Activated naive CD4-positive, alpha-beta T cell treated with anti-CD3 and anti-CD28 coated beads for 36 hours (primary cell): ENCODE measurements around the gene RECK. TPM values are rescaled to one million over a fixed set of nuclear protein-coding genes. Genes with fewer than 3 reads are reported as not detected.

ENCODE experiments used
- CTCF ChIA-PET: fragments of 350-600 bp; sonication (Branson Sonifier 250); formaldehyde crosslinking; loops from one replicate; lab custom pipeline; 2021; ENCODE audit warnings: antibody characterized with exemption; lab: Charles Lee
- DNase-seq: peaks from one replicate; pipeline ENCODE4 v3.0.0-alpha.2; 2020
- H3K27ac Mint-ChIP-seq: one replicate; pipeline ENCODE4 v1.8.0; 2021; ENCODE audit warnings: mild to moderate bottlenecking, mixed read lengths
- H3K27me3 Mint-ChIP-seq: one replicate; pipeline ENCODE4 v1.8.0; 2021; ENCODE audit warnings: low read depth, mixed read lengths
- H3K36me3 Mint-ChIP-seq: one replicate; pipeline ENCODE4 v1.8.0; 2021; ENCODE audit warnings: low read depth, mixed read lengths
- H3K4me1 Mint-ChIP-seq: one replicate; pipeline ENCODE4 v1.8.0; 2021; ENCODE audit warnings: low read depth, mixed read lengths
- H3K4me3 Mint-ChIP-seq: one replicate; pipeline ENCODE4 v1.8.0; 2021; ENCODE audit warnings: mild to moderate bottlenecking, moderate library complexity, mixed read lengths
- H3K9me3 Mint-ChIP-seq: one replicate; pipeline ENCODE4 v1.8.0; 2021; ENCODE audit warnings: mixed read lengths
- intact Hi-C: fragments of 100-400 bp; cut with micrococcal nuclease; formaldehyde crosslinking; loops from one replicate; pipeline ENCODE4 v1.15.1; 2023
- total RNA-seq, 2 experiments: library from RNA; stranded (reverse); gene quantifications; one replicate each; pipeline ENCODE4 v1.2.3, GENCODE V29; 2021

RECK gene
- total RNA-seq, 2 experiments from 2014 or later, result 7.8 to 8.5 TPM

- H3K27me3 Mint-ChIP-seq, result no peaks in the 10 kb centered on the region
- H3K4me1 Mint-ChIP-seq, result no peaks in the 10 kb centered on the region
- CTCF ChIA-PET, result interaction anchor here (0.6 to 0.7 kb wide), 2 partner anchors 27 to 181 kb away, joined by 3 read pairs; no protein-coding TSS in a partner anchor
Observed at GRCh38 chr9:36030871-36031270, 5.8 kb upstream of the RECK start.

GRCh38 chr9:36031774-36032555 is 4.7 kb upstream of the RECK start:
- no peaks in the 10 kb centered on the region for H3K36me3 Mint-ChIP-seq

More at GRCh38 chr9:36030871-36031270, 5.8 kb upstream of the RECK start:
- Mint-ChIP-seq H3K4me3 (no peak overlapping the region), H3K9me3 (no peaks in the 10 kb centered on the region), H3K27ac (no peak overlapping the region), H3K36me3 (no peaks in the 10 kb centered on the region)
- no peak for DNase-seq
- intact Hi-C loops, result no loop called here

GRCh38 chr9:36033788-36034187 is 2.9 kb upstream of the RECK start:
- intact Hi-C loops, result no loop called here
- no peaks in the 10 kb centered on the region for H3K36me3 Mint-ChIP-seq
- H3K27me3 Mint-ChIP-seq, result no peaks in the 10 kb centered on the region
- H3K9me3 Mint-ChIP-seq, result no peaks in the 10 kb centered on the region
- DNase-seq, result no peak
- CTCF ChIA-PET, result interaction anchor here (0.6 to 1.0 kb wide), 3 partner anchors 10 to 133 kb away, joined by 3 to 4 read pairs (median 3); no protein-coding TSS in a partner anchor
- H3K4me1 Mint-ChIP-seq, result peaks cover 15% of the 10 kb centered on the region
- H3K4me3 Mint-ChIP-seq, result no peak overlapping the region
- H3K27ac Mint-ChIP-seq, result no peak overlapping the region

More at GRCh38 chr9:36031774-36032555, 4.7 kb upstream of the RECK start:
- Mint-ChIP-seq H3K4me1 (peaks cover 2% of the 10 kb centered on the region), H3K27me3 (no peaks in the 10 kb centered on the region), H3K4me3 (no peak overlapping the region), H3K27ac (no peak overlapping the region), H3K9me3 (no peaks in the 10 kb centered on the region)
- CTCF ChIA-PET, result interaction anchor here (1.6 to 1.9 kb wide), 2 partner anchors 9 to 23 kb away, joined by 7 to 9 read pairs; no protein-coding TSS in a partner anchor
- DNase-seq, result no peak
- intact Hi-C loops, result no loop called here

GRCh38 chr9:36034234-36034633 is 2.5 kb upstream of the RECK start:
- no peaks in the 10 kb centered on the region for H3K36me3 Mint-ChIP-seq
- H3K4me1 Mint-ChIP-seq, result peaks cover 16% of the 10 kb centered on the region
- no peaks in the 10 kb centered on the region for H3K9me3 Mint-ChIP-seq
- no peak overlapping the region for H3K27ac Mint-ChIP-seq
- CTCF ChIA-PET, result interaction anchor here (0.6 to 1.0 kb wide), 3 partner anchors 11 to 132 kb away, joined by 3 to 4 read pairs (median 3); no protein-coding TSS in a partner anchor
- no peaks in the 10 kb centered on the region for H3K27me3 Mint-ChIP-seq
- intact Hi-C loops, result no loop called here
- DNase-seq, result no peak
- H3K4me3 Mint-ChIP-seq, result no peak overlapping the region

- Mint-ChIP-seq H3K4me3 (no peak overlapping the region), H3K27ac (no peak overlapping the region), H3K27me3 (no peaks in the 10 kb centered on the region), H3K36me3 (no peaks in the 10 kb centered on the region), H3K9me3 (no peaks in the 10 kb centered on the region), H3K4me1 (peaks cover 21% of the 10 kb centered on the region)
- CTCF ChIA-PET, result interaction anchor here (1.3 to 2.4 kb wide), 2 partner anchors 11 to 68 kb away, joined by 5 to 11 read pairs; no protein-coding TSS in a partner anchor
- no peak for DNase-seq
- intact Hi-C loops, result loop anchor here (5.0 kb wide), 1 partner anchor 208 kb away; the partner anchor contains the start of genes FAM221B and TMEM8B
Observed at GRCh38 chr9:36035006-36035405, 1.7 kb upstream of the RECK start.

GRCh38 chr9:36036253-36036779 is 397 bp upstream of the RECK start:
- H3K4me1 Mint-ChIP-seq, result peaks cover 32% of the 10 kb centered on the region
- no peaks in the 10 kb centered on the region for H3K36me3 Mint-ChIP-seq
- intact Hi-C loops, result loop anchor here (1.0 to 5.0 kb wide), 6 partner anchors 28 to 925 kb away; partner anchors contain the start of genes CLTA, FAM221B, GNE and TMEM8B
- H3K27ac Mint-ChIP-seq, result peak overlapping the region; percentile 67
- CTCF ChIA-PET, result interaction anchor here (0.8 to 2.4 kb wide), 4 partner anchors 12 to 130 kb away, joined by 3 to 11 read pairs (median 6); no protein-coding TSS in a partner anchor
- peak overlapping the region; percentile 93 for H3K4me3 Mint-ChIP-seq
- no peaks in the 10 kb centered on the region for H3K9me3 Mint-ChIP-seq
- DNase-seq, result no peak
- H3K27me3 Mint-ChIP-seq, result no peaks in the 10 kb centered on the region

GRCh38 chr9:36037549-36038122 is 923 bp downstream of the RECK start:
- no peaks in the 10 kb centered on the region for H3K27me3 Mint-ChIP-seq
- DNase-seq, result no peak
- CTCF ChIA-PET, result interaction anchor here (0.6 to 2.5 kb wide), 9 partner anchors 14 to 92 kb away, joined by 3 to 12 read pairs (median 5); no protein-coding TSS in a partner anchor
- H3K4me1 Mint-ChIP-seq, result peaks cover 46% of the 10 kb centered on the region
- intact Hi-C loops, result loop anchor here (2.0 to 5.0 kb wide), 4 partner anchors 29 to 210 kb away; partner anchors contain the start of genes CLTA, FAM221B and TMEM8B
- no peaks in the 10 kb centered on the region for H3K36me3 Mint-ChIP-seq
- no peaks in the 10 kb centered on the region for H3K9me3 Mint-ChIP-seq
- peak overlapping the region; percentile 93 for H3K4me3 Mint-ChIP-seq
- peak overlapping the region; percentile 44 for H3K27ac Mint-ChIP-seq

GRCh38 chr9:36039121-36039520 is 2.4 kb downstream of the RECK start:
- Mint-ChIP-seq H3K27me3 (no peaks in the 10 kb centered on the region), H3K36me3 (no peaks in the 10 kb centered on the region), H3K4me3 (no peak overlapping the region), H3K4me1 (peaks cover 53% of the 10 kb centered on the region), H3K27ac (no peak overlapping the region), H3K9me3 (no peaks in the 10 kb centered on the region)
- DNase-seq, result no peak
- intact Hi-C loops, result loop anchor here (5.0 kb wide), 1 partner anchor 212 kb away; the partner anchor contains the start of genes FAM221B and TMEM8B
- CTCF ChIA-PET, result interaction anchor here (0.7 to 2.5 kb wide), 2 partner anchors 15 to 236 kb away, joined by 3 to 12 read pairs; no protein-coding TSS in a partner anchor

GRCh38 chr9:36039696-36040095 is 3.0 kb downstream of the RECK start:
- peaks cover 58% of the 10 kb centered on the region for H3K4me1 Mint-ChIP-seq
- no peaks in the 10 kb centered on the region for H3K36me3 Mint-ChIP-seq
- DNase-seq, result no peak
- no peaks in the 10 kb centered on the region for H3K27me3 Mint-ChIP-seq
- no peak overlapping the region for H3K4me3 Mint-ChIP-seq
- CTCF ChIA-PET, result interaction anchor here (0.7 to 2.5 kb wide), 3 partner anchors 16 to 235 kb away, joined by 3 to 12 read pairs (median 3); partner anchors contain the start of gene CLTA
- no peak overlapping the region for H3K27ac Mint-ChIP-seq
- intact Hi-C loops, result loop anchor here (5.0 kb wide), 2 partner anchors 53 to 212 kb away; partner anchors contain the start of genes FAM221B and TMEM8B
- no peaks in the 10 kb centered on the region for H3K9me3 Mint-ChIP-seq

GRCh38 chr9:36040271-36040925 is 3.7 kb downstream of the RECK start:
- intact Hi-C loops, result loop anchor here (5.0 kb wide), 1 partner anchor 52 kb away; no protein-coding TSS in a partner anchor
- no peaks in the 10 kb centered on the region for H3K9me3 Mint-ChIP-seq
- H3K4me1 Mint-ChIP-seq, result peaks cover 61% of the 10 kb centered on the region
- no peaks in the 10 kb centered on the region for H3K27me3 Mint-ChIP-seq
- no peaks in the 10 kb centered on the region for H3K36me3 Mint-ChIP-seq
- H3K27ac Mint-ChIP-seq, result peak overlapping the region; percentile 67
- CTCF ChIA-PET, result interaction anchor here (0.8 to 1.5 kb wide), 2 partner anchors 11 to 150 kb away, joined by 3 to 5 read pairs; partner anchors contain the start of gene CLTA
- no peak for DNase-seq
- H3K4me3 Mint-ChIP-seq, result no peak overlapping the region

GRCh38 chr9:36041506-36041905 is 4.8 kb downstream of the RECK start:
- Mint-ChIP-seq H3K4me1 (peaks cover 59% of the 10 kb centered on the region), H3K36me3 (no peaks in the 10 kb centered on the region), H3K27me3 (no peaks in the 10 kb centered on the region), H3K27ac (peak overlapping the region; percentile 30), H3K9me3 (no peaks in the 10 kb centered on the region), H3K4me3 (peak overlapping the region; percentile 2)
- no peak for DNase-seq
- intact Hi-C loops, result loop anchor here (5.0 kb wide), 1 partner anchor 51 kb away; no protein-coding TSS in a partner anchor
- CTCF ChIA-PET, result interaction anchor here (1.0 to 1.5 kb wide), 2 partner anchors 10 to 61 kb away, joined by 3 to 5 read pairs; no protein-coding TSS in a partner anchor
